ENCODE results near the gene DAZAP2.
A peak's percentile ranks its signal among the peaks of the same experiment; 100 is the strongest.

The DAZAP2 gene

GRCh38 chr12:51262758-51263177, 24.1 kb downstream of the DAZAP2 start:
- DNase-seq (ENCODE audit: extremely low read depth, low read depth): peak; percentile 63
- TF ChIP-seq CTCF (IDR thresholded peaks at IDR 0.05; ENCODE audit: low read depth, low read length): peak; percentile 52

- no peak for TF ChIP-seq CTCF (IDR thresholded peaks at IDR 0.05; ENCODE audit: low read depth, low read length)
- DNase-seq (ENCODE audit: extremely low read depth, low read depth): no peak
Observed at GRCh38 chr12:51263341-51263740, 24.7 kb downstream of the DAZAP2 start.

- TF ChIP-seq CTCF (IDR thresholded peaks at IDR 0.05; ENCODE audit: low read depth, low read length): no peak
- DNase-seq (ENCODE audit: extremely low read depth, low read depth): no peak
Observed at GRCh38 chr12:51264297-51264696, 25.7 kb downstream of the DAZAP2 start.

GRCh38 chr12:51265024-51265423, 26.4 kb downstream of the DAZAP2 start:
- DNase-seq (ENCODE audit: extremely low read depth, low read depth): no peak
- TF ChIP-seq CTCF (IDR thresholded peaks at IDR 0.05; ENCODE audit: low read depth, low read length): no peak

- TF ChIP-seq CTCF (IDR thresholded peaks at IDR 0.05; ENCODE audit: low read depth, low read length): peak; percentile 45
- no peak for DNase-seq (ENCODE audit: extremely low read depth, low read depth)
Observed at GRCh38 chr12:51269174-51270066, 30.8 kb downstream of the DAZAP2 start.

GRCh38 chr12:51270067-51270950, 31.7 kb downstream of the DAZAP2 start, which contains the start of gene SMAGP:
TSS of gene SMAGP (minus strand) at chr12:51270415. CDS start at chr12:51269278, 1,137 bp downstream.
- no peak for TF ChIP-seq CTCF (IDR thresholded peaks at IDR 0.05; ENCODE audit: low read depth, low read length)
- no peak for DNase-seq (ENCODE audit: extremely low read depth, low read depth)
